H9 (cell line): Measurements from ENCODE around the gene CYP27C1. TPM values are rescaled to one million over a fixed set of nuclear protein-coding genes. Genes with fewer than 3 reads are reported as not detected.

Source experiments
- DNase-seq: peaks from one replicate; pipeline ENCODE4 v3.0.0-alpha.2; 2017
- H2AFZ ChIP-seq: one replicate; pipeline ENCODE4 v1.6.1; 2013; ENCODE audit warnings: mild to moderate bottlenecking, low read length, control low read depth, moderate library complexity
- H2AK5ac ChIP-seq: 2 replicates; pipeline ENCODE4 v1.6.1; 2013; ENCODE audit warnings: low read length, control low read depth, mixed read lengths; ENCODE audit not compliant: insufficient read length
- H2BK120ac ChIP-seq: one replicate; pipeline ENCODE4 v1.6.1; 2013; ENCODE audit warnings: low read depth, mild to moderate bottlenecking, low read length, control low read depth, inconsistent platforms; ENCODE audit not compliant: poor library complexity, severe bottlenecking
- H2BK12ac ChIP-seq: 2 replicates; pipeline ENCODE4 v1.6.1; 2013; ENCODE audit warnings: low read length, control low read depth, mixed read lengths, low read depth; ENCODE audit not compliant: insufficient read length
- H2BK15ac ChIP-seq: 2 replicates; pipeline ENCODE4 v1.6.1; 2013; ENCODE audit warnings: low read depth, low read length, control low read depth
- H2BK20ac ChIP-seq: one replicate; pipeline ENCODE4 v1.6.1; 2013; ENCODE audit warnings: low read depth, mild to moderate bottlenecking, low read length, control low read depth, inconsistent platforms; ENCODE audit not compliant: poor library complexity, severe bottlenecking
- H2BK5ac ChIP-seq: 2 replicates; pipeline ENCODE4 v1.6.1; 2013; ENCODE audit warnings: low read length, control low read depth, mixed read lengths; ENCODE audit not compliant: insufficient read length
- H3K14ac ChIP-seq: 2 replicates; pipeline ENCODE4 v1.6.1; 2013; ENCODE audit warnings: low read length, control low read depth; ENCODE audit not compliant: insufficient read depth
- H3K18ac ChIP-seq: 2 replicates; pipeline ENCODE4 v1.6.1; 2013; ENCODE audit warnings: low read depth, mild to moderate bottlenecking, mixed read lengths, low read length, control low read depth; ENCODE audit not compliant: insufficient read length
- H3K23ac ChIP-seq: 2 replicates; pipeline ENCODE4 v1.6.1; 2013; ENCODE audit warnings: low read length, control low read depth, mixed read lengths, low read depth; ENCODE audit not compliant: insufficient read length
- H3K23me2 ChIP-seq: 2 replicates; pipeline ENCODE4 v1.6.1; 2013; ENCODE audit warnings: low read depth, mild to moderate bottlenecking, mixed read lengths, low read length, control low read depth; ENCODE audit not compliant: insufficient read length, poor library complexity, severe bottlenecking
- H3K27ac ChIP-seq: 2 replicates; pipeline ENCODE4 v1.5.1; 2013; ENCODE audit warnings: low read length, control low read depth, mixed read lengths, low read depth; ENCODE audit not compliant: insufficient read length
- H3K27me3 ChIP-seq: 2 replicates; pipeline ENCODE4 v1.6.1; 2013; ENCODE audit warnings: low read length, control low read depth, inconsistent platforms; ENCODE audit not compliant: insufficient read depth
- H3K4ac ChIP-seq: 2 replicates; pipeline ENCODE4 v1.6.1; 2013; ENCODE audit warnings: low read depth, mild to moderate bottlenecking, control low read depth, inconsistent platforms, low read length, moderate library complexity
- H3K4me1 ChIP-seq: 2 replicates; pipeline ENCODE4 v1.6.1; 2013; ENCODE audit warnings: low read length, control low read depth, inconsistent platforms; ENCODE audit not compliant: insufficient read depth
- H3K4me2 ChIP-seq: 2 replicates; pipeline ENCODE4 v1.6.1; 2013; ENCODE audit warnings: low read length, control low read depth, mixed read lengths; ENCODE audit not compliant: insufficient read length, insufficient read depth
- H3K56ac ChIP-seq: 2 replicates; pipeline ENCODE4 v1.6.1; 2013; ENCODE audit warnings: low read depth, mild to moderate bottlenecking, mixed read lengths, low read length, control low read depth; ENCODE audit not compliant: insufficient read length
- H3K79me1 ChIP-seq: 2 replicates; pipeline ENCODE4 v1.6.1; 2013; ENCODE audit warnings: low read depth, mild to moderate bottlenecking, moderate library complexity, low read length, control low read depth, inconsistent platforms; ENCODE audit not compliant: insufficient read depth, poor library complexity, severe bottlenecking
- H3K79me2 ChIP-seq: 2 replicates; pipeline ENCODE4 v1.6.1; 2013; ENCODE audit warnings: low read length, control low read depth, inconsistent platforms; ENCODE audit not compliant: insufficient read depth
- H3K9ac ChIP-seq: 2 replicates; pipeline ENCODE4 v1.6.1; 2013; ENCODE audit warnings: low read length, control low read depth, mixed read lengths; ENCODE audit not compliant: insufficient read length; ENCODE audit errors: extremely low read depth
- H3K9me3 ChIP-seq: one replicate; pipeline ENCODE4 v1.6.1; 2013; ENCODE audit warnings: low read depth, low read length, inconsistent platforms; ENCODE audit not compliant: control insufficient read depth
- H3T11ph ChIP-seq: one replicate; pipeline ENCODE4 v1.6.1; 2013; ENCODE audit warnings: mild to moderate bottlenecking, low read length, control low read depth, inconsistent platforms
- H4K20me1 ChIP-seq: one replicate; pipeline ENCODE4 v1.6.1; 2013; ENCODE audit not compliant: control insufficient read depth, insufficient read length, insufficient read depth
- H4K5ac ChIP-seq: 2 replicates; pipeline ENCODE4 v1.6.1; 2013; ENCODE audit warnings: low read depth, mild to moderate bottlenecking, mixed read lengths, low read length, control low read depth; ENCODE audit not compliant: insufficient read length
- H4K8ac ChIP-seq: replicated peaks from 2 replicates; pipeline ENCODE4 v1.6.1; 2013; ENCODE audit warnings: low read length, control low read depth, mixed read lengths, low read depth; ENCODE audit not compliant: insufficient read length
- H4K91ac ChIP-seq: 2 replicates; pipeline ENCODE4 v1.6.1; 2013; ENCODE audit warnings: low read depth, mild to moderate bottlenecking, moderate library complexity, mixed read lengths, low read length, control low read depth; ENCODE audit not compliant: insufficient read length
- H3K27ac Mint-ChIP-seq, 3 experiments: 2 replicates in 2 of 3; 3 replicates in 1 of 3; pipeline ENCODE4 v1.8.0; 2020 to 2021; ENCODE audit warnings: mixed read lengths in 3 of 3, mild to moderate bottlenecking in 1 of 3, moderate library complexity in 1 of 3
- H3K27me3 Mint-ChIP-seq: 2 replicates; pipeline ENCODE4 v1.8.0; 2021; ENCODE audit warnings: low read depth, mild to moderate bottlenecking, moderate library complexity, mixed read lengths
- H3K36me3 Mint-ChIP-seq, 3 experiments: 2 replicates in 2 of 3; 3 replicates in 1 of 3; pipeline ENCODE4 v1.8.0; 2020 to 2021; ENCODE audit warnings: low read depth in 3 of 3, mixed read lengths in 3 of 3; ENCODE audit not compliant: insufficient read depth in 1 of 3
- H3K4me1 Mint-ChIP-seq, 2 experiments: 2 replicates each; pipeline ENCODE4 v1.8.0; 2020; ENCODE audit warnings: mixed read lengths in 2 of 2
- H3K4me3 Mint-ChIP-seq, 2 experiments: 2 replicates in 1 of 2; 3 replicates in 1 of 2; pipeline ENCODE4 v1.8.0; 2020 to 2021; ENCODE audit warnings: mild to moderate bottlenecking in 2 of 2, mixed read lengths in 2 of 2, moderate library complexity in 1 of 2
- H3K9me3 Mint-ChIP-seq, 2 experiments: 2 replicates in 1 of 2; 3 replicates in 1 of 2; pipeline ENCODE4 v1.8.0; 2020; ENCODE audit warnings: mild to moderate bottlenecking in 2 of 2, mixed read lengths in 2 of 2, moderate library complexity in 1 of 2
- WGBS: extraction: QIAGEN DNeasy Blood & Tissue Kit; methylation state at CpG from one replicate; pipeline ENCODE4 v1.1.7; 2013; ENCODE audit warnings: missing lambda C conversion rate, low lambda C conversion rate, mixed read lengths; ENCODE audit not compliant: insufficient read length; ENCODE audit errors: extremely low coverage; 5-methylcytosine and 5-hydroxymethylcytosine counted together
- total RNA-seq: library from RNA; stranded (reverse); gene quantifications from 2 replicates; pipeline ENCODE4 v1.2.1, GENCODE V29; 2021
- TF ChIP-seq, protein P1 (sequence below): fragments of 200-600 bp; sonication (generic); conservative IDR thresholded peaks from 3 replicates; pipeline ENCODE4 v1.8.0; 2021; ENCODE audit warnings: antibody characterized with exemption, mild to moderate bottlenecking

The CYP27C1 gene
- total RNA-seq, 1 experiment from 2014 or later: 2.3 TPM

GRCh38 chr2:127185093-127185492 is 35.0 kb downstream of the CYP27C1 start:
- no peak overlapping the region for H3K27ac ChIP-seq
- no peaks in the 10 kb centered on the region for H3K9me3 ChIP-seq
- H2BK15ac ChIP-seq: no peak overlapping the region
- Mint-ChIP-seq H3K36me3 (peaks cover 7 to 21% (median 8%) of the 10 kb centered on the region in 3 experiments; a peak in 5 of 7 replicates), H3K27ac (0 out of 7 replicates have a peak overlapping the region, but pooled peaks of 1 of the 3 experiments have one; percentile 57), H3K9me3 (peaks cover 9 to 11% of the 10 kb centered on the region in 2 experiments), H3K4me3 (no peak overlapping the region), H3K4me1 (peaks cover 45% of the 10 kb centered on the region in 2 experiments), H3K27me3 (peaks cover 7% of the 10 kb centered on the region)
- H3K27me3 ChIP-seq: no peaks in the 10 kb centered on the region
- H3K14ac ChIP-seq: no peak overlapping the region
- no peaks in the 10 kb centered on the region for H3K79me2 ChIP-seq
- H2AFZ ChIP-seq: no peak overlapping the region
- no peak overlapping the region for H4K8ac ChIP-seq
- no peak overlapping the region for H3K4ac ChIP-seq
- no peak overlapping the region for H3K23ac ChIP-seq
- H2BK20ac ChIP-seq: no peak overlapping the region
- no peaks in the 10 kb centered on the region for H3K23me2 ChIP-seq
- no CpG with 5 or more reads among the region's 9 CpGs for WGBS
- no peak overlapping the region for H3K4me2 ChIP-seq
- H3K56ac ChIP-seq: no peak overlapping the region
- H4K5ac ChIP-seq: no peak overlapping the region
- H2BK12ac ChIP-seq: no peak overlapping the region
- H2AK5ac ChIP-seq: no peak overlapping the region
- no peak overlapping the region for H2BK5ac ChIP-seq
- H4K91ac ChIP-seq: no peak overlapping the region
- H3K9ac ChIP-seq: no peak overlapping the region
- H3K4me1 ChIP-seq: peaks cover 10% of the 10 kb centered on the region
- no peaks in the 10 kb centered on the region for H3K79me1 ChIP-seq
- H3K18ac ChIP-seq: no peak overlapping the region
- H3T11ph ChIP-seq: no peak overlapping the region
- no peaks in the 10 kb centered on the region for H4K20me1 ChIP-seq
- no peak overlapping the region for H2BK120ac ChIP-seq
- TF ChIP-seq, protein P1, sequence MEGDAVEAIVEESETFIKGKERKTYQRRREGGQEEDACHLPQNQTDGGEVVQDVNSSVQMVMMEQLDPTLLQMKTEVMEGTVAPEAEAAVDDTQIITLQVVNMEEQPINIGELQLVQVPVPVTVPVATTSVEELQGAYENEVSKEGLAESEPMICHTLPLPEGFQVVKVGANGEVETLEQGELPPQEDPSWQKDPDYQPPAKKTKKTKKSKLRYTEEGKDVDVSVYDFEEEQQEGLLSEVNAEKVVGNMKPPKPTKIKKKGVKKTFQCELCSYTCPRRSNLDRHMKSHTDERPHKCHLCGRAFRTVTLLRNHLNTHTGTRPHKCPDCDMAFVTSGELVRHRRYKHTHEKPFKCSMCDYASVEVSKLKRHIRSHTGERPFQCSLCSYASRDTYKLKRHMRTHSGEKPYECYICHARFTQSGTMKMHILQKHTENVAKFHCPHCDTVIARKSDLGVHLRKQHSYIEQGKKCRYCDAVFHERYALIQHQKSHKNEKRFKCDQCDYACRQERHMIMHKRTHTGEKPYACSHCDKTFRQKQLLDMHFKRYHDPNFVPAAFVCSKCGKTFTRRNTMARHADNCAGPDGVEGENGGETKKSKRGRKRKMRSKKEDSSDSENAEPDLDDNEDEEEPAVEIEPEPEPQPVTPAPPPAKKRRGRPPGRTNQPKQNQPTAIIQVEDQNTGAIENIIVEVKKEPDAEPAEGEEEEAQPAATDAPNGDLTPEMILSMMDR: no peak
- no peak for DNase-seq
